ENCODE results near the gene PPP5C.
"Not testable (repeated sequence)": the region's sequence is repeated elsewhere in the genome, so short reads cannot be mapped to it uniquely, and the experiment has no call there.

PPP5C gene, protein sequence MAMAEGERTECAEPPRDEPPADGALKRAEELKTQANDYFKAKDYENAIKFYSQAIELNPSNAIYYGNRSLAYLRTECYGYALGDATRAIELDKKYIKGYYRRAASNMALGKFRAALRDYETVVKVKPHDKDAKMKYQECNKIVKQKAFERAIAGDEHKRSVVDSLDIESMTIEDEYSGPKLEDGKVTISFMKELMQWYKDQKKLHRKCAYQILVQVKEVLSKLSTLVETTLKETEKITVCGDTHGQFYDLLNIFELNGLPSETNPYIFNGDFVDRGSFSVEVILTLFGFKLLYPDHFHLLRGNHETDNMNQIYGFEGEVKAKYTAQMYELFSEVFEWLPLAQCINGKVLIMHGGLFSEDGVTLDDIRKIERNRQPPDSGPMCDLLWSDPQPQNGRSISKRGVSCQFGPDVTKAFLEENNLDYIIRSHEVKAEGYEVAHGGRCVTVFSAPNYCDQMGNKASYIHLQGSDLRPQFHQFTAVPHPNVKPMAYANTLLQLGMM

DNA sequence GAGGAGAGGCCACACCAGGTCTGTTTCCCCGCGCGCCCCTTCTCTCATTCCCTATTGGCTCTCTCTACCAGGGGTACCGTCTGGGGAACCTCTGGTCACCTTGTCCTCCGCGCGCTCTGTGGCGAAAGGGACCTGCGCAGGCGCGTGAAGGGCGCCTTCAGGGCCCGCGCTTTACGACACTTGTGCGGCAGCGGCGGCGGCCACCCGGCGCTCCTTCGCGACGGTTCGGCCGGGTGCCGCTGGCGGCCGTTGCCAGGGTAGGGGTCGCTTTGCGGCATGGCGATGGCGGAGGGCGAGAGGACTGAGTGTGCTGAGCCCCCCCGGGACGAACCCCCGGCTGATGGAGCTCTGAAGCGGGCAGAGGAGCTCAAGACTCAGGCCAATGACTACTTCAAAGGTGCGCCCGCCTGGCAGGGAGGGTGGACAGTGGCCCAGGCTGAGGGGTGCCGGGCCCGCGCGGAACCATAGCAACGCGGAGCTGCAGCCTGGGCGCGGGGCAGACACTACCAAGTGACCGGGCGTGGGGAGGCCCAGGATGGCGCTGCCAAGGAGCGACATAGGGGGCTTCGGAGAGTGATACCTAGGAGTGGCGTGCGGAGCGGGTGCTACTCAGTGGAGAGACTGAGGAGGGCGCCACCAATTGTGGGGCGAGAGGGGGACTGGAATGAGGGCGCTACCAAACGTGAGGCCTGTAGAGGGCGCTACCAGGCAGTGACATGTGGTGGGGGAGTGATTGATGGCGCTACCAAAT, at the start of gene PPP5C:
Gene PPP5C, plus strand, starts transcription at position 267 of the 751 bp plus-strand sequence. Its CDS starts 10 bp downstream, at position 277.
- DNase-seq, result peak; percentile 82

DNA sequence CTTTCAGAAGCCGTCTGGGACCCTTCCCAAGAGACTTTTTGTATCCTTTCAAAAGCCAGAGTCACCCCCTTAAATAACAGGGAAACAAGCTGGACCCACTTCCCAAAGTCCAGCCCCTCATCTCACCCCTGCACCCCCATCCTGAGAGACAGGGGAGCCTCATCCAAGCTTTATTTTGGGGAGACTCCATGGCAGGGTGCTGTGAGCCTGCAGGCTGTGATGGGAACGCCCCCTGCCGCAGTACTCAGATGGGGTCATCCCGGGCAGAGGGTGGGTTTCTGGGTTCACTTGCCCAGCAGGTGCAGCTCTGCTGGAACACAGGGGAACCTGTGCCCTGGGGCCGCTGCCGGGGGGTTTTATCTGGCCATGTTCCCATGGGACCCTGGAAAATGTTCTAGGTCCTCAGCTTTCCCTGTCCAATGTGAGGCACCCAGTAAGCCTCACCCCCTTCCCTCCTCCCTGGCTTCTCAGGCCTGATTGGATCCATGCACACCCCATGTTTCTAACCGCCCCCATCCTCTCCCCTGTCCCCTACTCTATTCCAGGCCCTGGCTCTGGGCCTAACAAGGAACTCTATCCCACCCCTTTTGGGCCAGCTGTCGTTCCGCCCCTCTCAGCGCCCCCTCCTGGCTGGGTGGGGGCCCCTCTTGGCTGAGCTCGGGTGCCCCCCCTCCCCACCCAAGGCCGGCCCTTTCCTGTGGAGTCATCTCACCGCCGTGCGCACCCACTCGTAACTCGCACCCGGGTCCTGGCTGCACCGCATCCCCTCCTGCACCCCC, 49.0 kb upstream of the PPP5C start:
- peak; percentile 13 for DNase-seq

DNA sequence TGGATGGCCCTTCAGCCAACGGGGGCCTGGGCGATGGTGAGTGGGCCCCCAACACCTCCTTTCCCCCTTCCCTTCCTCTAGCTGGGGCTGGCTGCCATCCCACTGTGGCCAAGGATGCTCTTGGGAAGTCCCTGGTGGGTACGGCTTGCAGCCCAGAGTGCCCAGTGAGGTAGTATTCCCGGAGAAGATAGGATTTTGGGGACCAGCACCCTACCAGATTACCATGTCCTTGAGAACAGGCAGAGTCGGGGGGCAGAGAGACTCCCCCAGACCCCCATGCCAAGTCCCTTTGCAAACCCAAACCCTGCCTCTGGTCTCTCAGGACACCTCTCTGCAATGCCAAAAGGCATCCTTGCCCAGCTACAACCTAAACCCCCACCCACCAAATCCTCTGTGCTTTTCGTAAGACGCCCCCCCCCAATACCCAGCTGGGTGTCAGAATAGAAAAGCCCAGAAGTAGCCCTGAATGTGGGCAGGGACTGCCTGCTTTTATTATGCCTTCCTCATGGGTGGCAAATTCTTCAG, 48.3 kb upstream of the PPP5C start:
- no peak for DNase-seq

DNA sequence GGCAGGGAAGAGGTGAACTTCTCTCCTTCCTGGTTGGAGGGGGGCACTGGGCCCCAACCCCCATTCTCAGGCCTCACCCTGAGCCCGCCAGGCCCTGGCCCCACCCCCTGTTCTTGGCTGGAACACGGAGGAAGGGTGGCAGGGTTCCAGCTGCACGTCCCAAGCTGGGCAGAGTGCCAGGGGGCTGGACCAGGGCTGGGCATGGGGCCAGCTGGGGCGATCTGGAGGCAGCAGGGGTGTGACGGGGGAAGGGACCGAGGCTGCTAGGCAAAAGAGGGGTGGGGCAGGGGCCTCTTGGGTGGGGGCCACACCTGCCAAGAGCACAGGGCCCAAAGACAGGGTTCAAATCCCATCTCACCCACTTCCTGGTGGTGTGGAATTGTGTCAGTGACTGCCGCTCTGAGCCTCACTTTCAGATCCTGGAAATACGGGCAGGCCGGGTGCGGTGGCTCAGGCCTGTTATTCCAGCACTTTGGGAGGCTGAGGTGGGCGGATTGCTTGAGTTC, 47.8 kb upstream of the PPP5C start:
- peak; percentile 71 for DNase-seq

DNA sequence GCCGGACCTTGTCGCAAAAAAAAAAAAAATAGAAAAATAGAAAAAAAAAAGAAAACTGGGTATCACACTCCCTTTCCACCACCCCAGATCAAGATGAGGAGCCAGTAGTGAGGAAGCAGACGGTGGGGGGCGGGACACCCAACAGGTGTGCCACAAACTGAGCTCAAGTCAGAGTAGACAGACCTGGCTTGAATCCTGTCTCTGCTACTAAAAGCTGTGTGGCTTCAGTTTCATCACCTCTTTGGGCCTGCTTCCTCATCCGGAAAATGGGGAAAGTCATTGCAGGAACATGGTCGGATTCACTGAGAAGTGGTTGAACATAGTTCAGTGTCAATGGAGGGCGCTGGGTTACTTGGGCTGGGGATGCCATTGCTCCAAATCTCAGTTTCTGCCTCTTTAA, 47.2 kb upstream of the PPP5C start:
- no peak for DNase-seq

DNA sequence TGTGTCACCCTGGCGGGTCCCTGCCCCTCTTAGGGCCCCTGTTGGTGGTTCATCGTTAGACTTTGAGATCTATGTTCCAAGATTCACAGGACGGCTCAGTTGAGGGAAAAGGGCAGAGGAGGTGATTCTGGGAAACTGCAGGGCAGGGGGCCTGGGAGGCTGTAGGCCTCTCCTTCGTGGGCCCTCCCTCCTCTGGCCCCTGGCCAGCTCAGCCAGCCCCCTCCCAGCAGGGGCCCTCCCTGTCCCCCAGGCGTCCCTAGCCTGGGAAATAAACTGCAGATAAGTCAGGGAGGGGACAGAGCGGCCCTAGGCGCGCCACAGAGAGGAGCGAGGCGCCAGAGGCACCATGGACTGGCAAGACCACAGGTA, 43.6 kb upstream of the PPP5C start:
- DNase-seq, result no peak

DNA sequence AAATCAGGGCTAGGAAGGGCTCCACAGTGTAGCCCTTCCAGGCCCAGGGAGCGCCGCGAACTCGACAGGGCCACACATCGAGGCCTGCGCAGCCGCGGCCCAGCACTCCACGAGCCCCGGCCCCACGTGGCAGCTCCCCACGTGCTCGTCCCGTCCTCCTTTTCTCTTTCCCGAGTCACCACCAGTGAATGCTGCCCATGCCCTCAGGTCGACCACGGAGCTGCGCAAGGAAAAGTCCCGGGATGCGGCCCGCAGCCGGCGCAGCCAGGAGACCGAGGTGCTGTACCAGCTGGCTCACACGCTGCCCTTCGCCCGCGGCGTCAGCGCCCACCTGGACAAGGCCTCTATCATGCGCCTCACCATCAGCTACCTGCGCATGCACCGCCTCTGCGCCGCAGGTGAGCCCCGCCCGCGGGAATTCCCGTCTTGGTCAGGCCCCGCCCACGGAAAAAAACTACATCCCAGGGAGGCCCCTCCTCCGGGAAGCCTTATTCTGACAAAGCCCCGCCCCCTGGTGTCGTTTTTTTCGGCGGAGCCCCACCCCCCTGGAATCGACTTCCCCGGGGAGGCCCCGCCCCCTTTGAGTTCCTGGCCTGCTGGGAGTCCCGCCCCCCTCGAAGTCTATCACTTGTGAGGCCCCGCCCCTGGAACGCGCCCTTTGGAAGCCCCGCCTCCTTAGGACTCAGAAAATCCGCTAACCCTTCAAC, 43.0 kb upstream of the PPP5C start:
- no peak for DNase-seq

DNA sequence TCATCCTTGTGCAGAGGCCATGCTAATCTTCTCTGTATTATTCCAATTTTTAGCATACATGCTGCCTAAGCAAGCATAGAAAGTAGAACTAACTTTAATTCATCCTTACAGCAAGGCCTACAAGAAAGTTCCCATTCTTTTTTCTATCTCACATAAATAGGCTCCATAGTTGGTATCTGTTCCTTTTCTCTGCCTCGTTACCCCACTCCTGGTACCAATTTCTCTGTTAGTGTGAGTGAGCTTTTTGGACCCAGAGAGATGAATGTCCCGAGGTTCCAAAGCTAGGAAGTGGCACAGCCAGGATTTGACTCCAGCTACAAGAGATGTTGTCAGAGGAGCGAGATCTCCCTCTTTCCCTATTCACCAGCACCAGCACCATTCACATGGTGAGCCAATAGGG, 40.4 kb upstream of the PPP5C start:
- no peak for DNase-seq

DNA sequence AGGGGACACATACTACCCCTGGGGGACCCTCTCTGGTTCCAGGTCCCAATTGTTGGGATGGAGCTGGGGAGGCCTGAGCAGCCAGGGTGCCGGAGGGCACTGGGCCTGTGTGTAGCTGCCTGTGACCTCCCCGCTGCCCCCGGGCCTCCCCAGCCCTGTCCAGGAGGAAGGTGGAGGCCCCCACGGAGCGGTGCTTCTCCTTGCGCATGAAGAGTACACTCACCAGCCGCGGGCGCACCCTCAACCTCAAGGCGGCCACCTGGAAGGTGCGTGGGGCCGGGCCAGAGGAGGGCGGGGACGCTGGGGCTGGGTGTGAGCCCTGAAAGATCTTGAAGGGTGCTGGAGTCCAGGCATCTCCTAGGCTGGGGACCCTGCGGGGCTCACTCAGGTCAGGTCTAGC, 38.4 kb upstream of the PPP5C start:
- DNase-seq, result no peak

DNA sequence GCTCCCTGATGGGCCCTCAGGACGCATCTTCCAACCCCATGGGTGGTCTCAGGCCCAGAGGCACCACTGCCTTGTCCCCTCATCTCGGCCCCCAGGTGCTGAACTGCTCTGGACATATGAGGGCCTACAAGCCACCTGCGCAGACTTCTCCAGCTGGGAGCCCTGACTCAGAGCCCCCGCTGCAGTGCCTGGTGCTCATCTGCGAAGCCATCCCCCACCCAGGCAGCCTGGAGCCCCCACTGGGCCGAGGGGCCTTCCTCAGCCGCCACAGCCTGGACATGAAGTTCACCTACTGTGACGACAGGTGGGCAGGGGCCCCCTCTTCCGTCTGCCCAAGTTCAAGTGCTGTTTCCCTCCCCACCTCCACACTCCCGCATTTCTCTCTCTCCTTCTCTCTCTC, 37.8 kb upstream of the PPP5C start:
- DNase-seq, result no peak

DNA sequence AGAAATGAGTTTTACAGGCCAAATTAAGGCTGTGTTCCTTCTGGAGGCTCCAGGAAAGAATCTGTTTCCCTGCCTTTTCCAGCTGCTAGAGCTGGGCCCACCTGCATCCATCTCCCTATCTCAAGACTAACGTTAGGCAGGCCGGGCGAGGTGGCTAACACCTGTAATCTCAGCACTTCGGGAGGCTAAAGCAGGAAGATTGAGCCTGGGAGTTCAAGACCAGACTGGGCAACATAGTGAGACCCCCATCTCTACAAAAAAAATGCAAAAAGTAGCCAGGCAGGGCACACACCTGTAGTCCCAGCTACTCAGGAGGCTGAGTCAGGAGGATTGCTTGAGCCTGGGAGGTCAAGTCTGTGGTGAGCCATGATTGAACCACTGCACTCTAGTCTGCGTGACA, 35.4 kb upstream of the PPP5C start:
- no peak for DNase-seq

DNA sequence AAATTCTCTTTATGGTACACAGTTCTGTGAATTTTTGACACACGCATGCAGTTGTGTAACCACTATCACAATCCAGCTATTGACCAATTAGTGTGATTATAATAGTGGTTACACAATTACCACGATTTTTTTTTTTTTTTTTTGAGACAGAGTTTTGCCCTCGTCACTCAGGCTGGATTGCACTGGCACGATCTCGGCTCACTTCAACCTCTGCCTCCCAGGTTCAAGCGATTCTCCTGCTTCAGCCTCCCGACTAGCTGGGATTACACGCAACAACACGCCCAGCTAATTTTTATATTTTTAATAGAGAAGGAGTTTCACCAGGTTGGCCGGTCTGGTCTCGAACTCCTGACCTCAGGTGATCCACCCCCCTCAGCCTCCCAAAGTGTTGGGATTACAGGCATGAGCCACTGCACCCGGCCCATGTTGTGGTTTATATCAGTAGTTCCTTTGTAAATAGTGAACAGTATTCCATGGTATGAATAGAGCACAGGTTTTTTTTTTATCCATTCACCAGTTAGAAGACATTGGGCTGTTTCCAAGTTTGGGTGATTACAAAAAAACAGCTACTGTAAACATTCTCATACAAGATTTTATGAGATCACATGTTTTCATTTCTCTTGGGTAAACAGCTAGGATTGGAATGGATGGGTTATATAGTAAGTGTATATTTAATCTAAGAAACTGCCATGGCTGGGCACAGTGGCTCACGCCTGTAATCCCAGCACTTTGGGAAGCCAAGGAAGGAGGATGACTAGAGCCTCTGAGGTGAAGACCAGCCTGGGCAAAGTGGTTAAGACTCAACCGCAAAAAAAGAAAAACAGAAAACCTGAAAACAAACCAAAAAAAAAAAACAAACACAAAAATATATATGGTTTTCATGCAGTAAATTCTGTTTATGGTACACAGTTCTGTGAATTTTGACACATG, 33.1 kb upstream of the PPP5C start:
- not testable (repeated sequence) for DNase-seq

DNA sequence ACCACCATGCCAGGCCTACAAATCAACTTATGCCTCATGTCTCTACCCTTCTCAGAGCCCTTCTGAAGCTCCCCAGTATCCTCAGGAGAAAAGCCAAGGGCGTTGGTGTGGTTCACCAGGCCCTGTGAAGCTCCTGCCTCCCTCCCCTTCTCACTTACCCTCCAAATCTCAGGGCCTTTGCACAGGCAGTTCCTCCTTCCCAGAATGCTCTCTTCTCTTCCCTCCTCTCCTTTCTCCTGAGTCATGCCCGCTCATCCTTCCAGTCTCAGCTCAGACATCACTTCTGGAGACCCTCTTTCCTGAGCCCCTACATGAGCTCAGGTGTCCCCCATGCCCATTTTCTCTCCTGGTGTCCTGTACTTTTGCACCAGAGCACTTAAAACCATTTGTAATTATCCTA, 29.5 kb upstream of the PPP5C start:
- no peak for DNase-seq

DNA sequence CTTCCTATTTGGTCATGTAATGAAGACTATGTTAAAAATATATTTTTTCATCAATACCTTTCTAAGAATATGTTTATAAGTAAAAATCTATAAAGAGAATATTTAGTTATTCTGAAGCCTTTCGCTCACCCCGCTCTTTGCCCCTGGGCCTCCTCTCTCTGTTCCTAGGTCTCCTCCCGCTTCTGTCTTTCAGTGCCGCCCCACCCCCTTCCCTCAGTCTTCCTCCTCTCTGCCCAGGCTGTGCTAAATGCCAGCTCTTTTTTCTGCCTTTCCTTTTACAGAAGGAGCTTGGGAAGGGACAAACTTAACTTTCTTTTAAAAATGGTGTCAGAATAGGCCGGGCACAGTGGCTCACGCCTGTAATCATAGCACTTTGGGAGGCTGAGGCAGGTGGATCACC, 27.3 kb upstream of the PPP5C start:
- DNase-seq, result no peak

DNA sequence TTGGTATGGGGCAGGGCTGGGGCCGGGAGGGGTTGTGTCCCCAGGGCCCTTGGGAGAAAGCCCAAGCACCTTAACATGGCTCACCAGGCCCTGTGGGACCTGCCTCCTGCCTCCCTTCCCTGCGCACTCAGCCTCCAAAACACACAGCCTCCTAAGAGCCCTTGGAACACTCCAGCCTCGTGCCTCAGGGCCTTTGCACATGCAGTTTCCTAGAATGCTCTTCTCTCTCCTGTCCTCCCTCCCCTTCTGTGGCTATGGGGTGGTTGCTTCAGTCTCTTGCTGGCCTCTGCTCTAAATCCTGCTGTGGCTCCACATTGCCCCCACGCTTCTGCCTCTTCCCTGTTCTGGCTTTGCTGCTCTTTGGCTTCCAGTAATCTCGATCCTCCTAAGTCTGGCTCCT, 26.3 kb upstream of the PPP5C start:
- DNase-seq, result no peak

DNA sequence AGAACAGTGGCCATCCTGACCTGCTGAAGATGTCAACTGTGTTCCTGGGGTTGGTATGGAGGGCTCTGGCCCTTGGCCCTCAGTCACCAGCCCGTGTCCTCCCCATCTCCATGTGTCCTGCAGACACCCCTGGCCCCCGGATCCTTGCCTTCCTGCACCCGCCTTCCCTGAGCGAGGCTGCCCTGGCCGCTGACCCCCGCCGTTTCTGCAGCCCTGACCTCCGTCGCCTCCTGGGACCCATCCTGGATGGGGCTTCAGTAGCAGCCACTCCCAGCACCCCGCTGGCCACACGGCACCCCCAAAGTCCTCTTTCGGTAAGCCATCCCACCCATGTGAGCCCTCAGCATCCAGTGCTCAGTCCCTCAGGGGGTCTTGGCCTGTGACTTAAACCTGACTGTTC, 25.2 kb upstream of the PPP5C start:
- DNase-seq, result no peak

DNA sequence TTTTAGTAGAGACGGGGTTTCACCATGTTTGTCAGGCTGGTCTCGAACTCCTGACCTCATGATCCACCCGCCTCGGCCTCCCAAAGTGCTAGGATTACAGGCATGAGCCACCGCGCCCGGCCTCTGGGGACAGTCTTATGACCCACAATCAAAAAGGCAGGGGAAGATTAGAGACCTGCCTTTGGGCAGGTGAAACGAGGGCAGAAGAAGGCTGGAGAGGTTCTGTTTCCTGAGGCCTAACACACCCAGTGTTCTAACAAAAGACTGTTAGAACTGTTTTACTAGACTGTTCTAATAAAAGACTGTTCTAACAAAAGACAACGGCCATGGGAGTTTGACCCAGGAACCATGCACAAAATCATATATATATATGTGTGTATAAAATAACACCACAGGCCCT, 23.7 kb upstream of the PPP5C start:
- DNase-seq, result not testable (repeated sequence)

DNA sequence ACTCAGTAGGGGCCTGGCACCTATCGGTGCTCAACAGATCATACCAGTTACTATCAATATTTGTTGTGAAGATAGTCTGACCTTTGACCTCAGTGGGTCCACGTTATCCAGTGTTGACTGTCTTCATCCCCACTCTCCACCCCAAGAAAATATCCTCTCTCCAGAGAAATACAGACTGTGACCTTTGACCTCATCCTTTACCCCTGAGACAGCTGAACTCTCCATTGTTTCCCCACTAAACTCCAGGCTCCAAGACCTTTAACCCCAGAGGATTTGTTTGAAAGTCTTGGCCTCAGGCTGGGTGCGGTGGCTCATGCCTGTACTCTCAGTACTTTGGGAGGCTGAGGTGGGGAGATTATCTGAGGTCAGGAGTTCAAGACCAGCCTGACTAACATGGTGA, 22.6 kb upstream of the PPP5C start:
- no peak for DNase-seq

DNA sequence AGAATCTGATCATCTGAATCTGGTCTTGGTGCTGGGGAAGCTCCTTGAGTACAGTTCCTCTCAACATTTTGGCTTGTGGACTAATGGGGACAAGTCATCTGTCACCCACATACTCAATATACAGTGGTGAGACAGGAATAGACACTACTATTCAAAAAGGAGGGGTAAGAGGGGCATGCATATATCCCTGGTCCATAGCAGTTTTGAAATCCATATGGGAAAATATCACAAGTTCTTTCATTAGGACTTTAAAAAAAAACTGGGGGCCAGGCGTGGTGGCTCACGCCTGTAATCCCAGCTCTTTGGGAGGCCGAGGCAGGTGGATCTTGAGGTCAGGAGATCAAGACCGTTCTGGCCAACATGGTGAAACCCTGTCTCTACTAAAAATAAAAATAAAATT, 20.3 kb upstream of the PPP5C start:
- no peak for DNase-seq

DNA sequence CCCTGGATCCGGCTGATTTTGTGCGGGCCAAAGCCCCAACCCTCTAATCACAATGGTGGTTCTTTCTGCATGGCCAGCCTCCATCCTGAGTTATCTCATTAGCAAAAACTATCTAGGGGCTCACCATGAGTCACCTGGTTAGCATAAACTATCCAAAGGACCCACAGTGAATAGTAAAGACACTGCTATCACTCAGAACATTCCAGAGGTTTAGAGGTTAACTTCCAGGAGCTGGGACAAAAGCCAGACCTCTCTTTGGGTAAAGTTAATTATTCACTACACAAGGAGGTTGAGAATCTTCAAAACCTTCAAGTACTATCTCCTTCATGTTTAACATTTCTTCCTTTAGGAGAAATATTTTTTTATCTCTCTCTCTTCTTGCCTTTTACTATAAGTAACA, 18.8 kb upstream of the PPP5C start:
- no peak for DNase-seq

DNA sequence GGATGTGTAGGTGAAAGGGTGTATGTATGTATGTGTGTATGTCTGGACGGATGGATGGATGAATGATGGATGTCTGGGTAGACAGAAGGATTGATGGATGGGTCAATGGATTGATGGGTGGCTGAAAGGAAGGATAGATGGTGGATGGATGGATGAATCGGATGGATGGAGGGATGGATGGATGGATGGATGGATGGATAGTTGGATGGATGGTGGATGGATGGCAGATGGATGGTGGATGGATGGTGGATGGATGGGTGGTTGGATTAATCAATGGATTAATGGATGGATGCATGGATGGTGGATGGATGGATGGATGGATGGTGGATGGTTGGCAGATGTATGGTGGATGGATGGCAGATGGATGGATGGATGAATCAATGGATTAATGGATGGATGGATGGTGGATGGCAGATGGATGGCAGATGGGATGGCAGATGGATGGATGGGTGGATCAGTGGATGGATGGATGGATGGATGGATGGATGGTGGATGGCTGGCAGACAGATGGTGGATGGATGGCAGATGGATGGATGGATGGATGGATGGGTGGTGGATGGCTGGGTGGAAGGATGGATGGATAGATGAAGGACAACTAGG, 16.5 kb upstream of the PPP5C start:
- no peak for DNase-seq

All from DMS 273 treated with DMSO at 0.1 percent for 48 hours (cell line).